ENCODE results near the gene MNDA.

The MNDA gene

GRCh38 chr1:158830904-158831507 is at the start of gene MNDA:
TSS of gene MNDA (plus strand) at chr1:158831351. CDS start at chr1:158842154, 10,803 bp downstream.
- DNase-seq, result no peak

- peak; percentile 54 for DNase-seq
Measured at GRCh38 chr1:158793604-158794003, 37.5 kb upstream of the MNDA start.

GRCh38 chr1:158794247-158794646 is 36.9 kb upstream of the MNDA start:
- no peak for DNase-seq

GRCh38 chr1:158798531-158798930 is 32.6 kb upstream of the MNDA start:
- DNase-seq, result no peak

GRCh38 chr1:158799689-158800088 is 31.5 kb upstream of the MNDA start:
- peak; percentile 21 for DNase-seq

- no peak for DNase-seq
Measured at GRCh38 chr1:158800526-158800925, 30.6 kb upstream of the MNDA start.

GRCh38 chr1:158801396-158801795 is 29.8 kb upstream of the MNDA start:
- no peak for DNase-seq

GRCh38 chr1:158803678-158804077 is 27.5 kb upstream of the MNDA start:
- no peak for DNase-seq

GRCh38 chr1:158806916-158807536 is 24.1 kb upstream of the MNDA start:
- no peak for DNase-seq

GRCh38 chr1:158809256-158809655 is 21.9 kb upstream of the MNDA start:
- DNase-seq, result no peak

GRCh38 chr1:158809862-158810261 is 21.3 kb upstream of the MNDA start:
- DNase-seq, result no peak

- no peak for DNase-seq
Measured at GRCh38 chr1:158810311-158810710, 20.8 kb upstream of the MNDA start.

- DNase-seq, result no peak
Measured at GRCh38 chr1:158812336-158812735, 18.8 kb upstream of the MNDA start.

- DNase-seq, result no peak
Measured at GRCh38 chr1:158813164-158813563, 18.0 kb upstream of the MNDA start.

- no peak for DNase-seq
Measured at GRCh38 chr1:158814970-158815369, 16.2 kb upstream of the MNDA start.

- no peak for DNase-seq
Measured at GRCh38 chr1:158818560-158818959, 12.6 kb upstream of the MNDA start.

GRCh38 chr1:158818975-158819431 is 12.1 kb upstream of the MNDA start:
- DNase-seq, result no peak

- peak; percentile 24 for DNase-seq
Measured at GRCh38 chr1:158819461-158820443, 11.4 kb upstream of the MNDA start.

GRCh38 chr1:158821723-158822122 is 9.4 kb upstream of the MNDA start:
- no peak for DNase-seq

- DNase-seq, result no peak
Measured at GRCh38 chr1:158830074-158830677, 975 bp upstream of the MNDA start.

- no peak for DNase-seq
Measured at GRCh38 chr1:158833264-158833663, 2.1 kb downstream of the MNDA start.

GRCh38 chr1:158836038-158836437 is 4.9 kb downstream of the MNDA start:
- DNase-seq, result no peak

GRCh38 chr1:158838660-158839059 is 7.5 kb downstream of the MNDA start:
- no peak for DNase-seq
